Esophagus muscularis mucosa (tissue), 3 donors: ENCODE measurements around the gene CUL3.

ENCODE experiments used
- CTCF ChIP-seq, 3 experiments: fragments of 200-600 bp in 2 of 3; fragments of 450-650 bp in 1 of 3; sonication (generic) in 2 of 3; IDR thresholded peaks; one replicate each; pipeline ENCODE4 v1.5.1; 2017 to 2019; ENCODE audit warnings: antibody characterized with exemption in 3 of 3, mild to moderate bottlenecking in 2 of 3, moderate library complexity in 1 of 3
- POLR2A ChIP-seq: fragments of 450-650 bp; IDR thresholded peaks from one replicate; pipeline ENCODE4 v1.6.1; 2017; ENCODE audit warnings: antibody characterized with exemption, moderate library complexity, mild to moderate bottlenecking, low read depth
- POLR2AphosphoS5 ChIP-seq, 2 donors: sonication (generic); formaldehyde crosslinking; IDR thresholded peaks; one replicate each; pipeline ENCODE4 v1.6.1; 2017; ENCODE audit warnings: antibody characterized with exemption in 2 of 2

DNA sequence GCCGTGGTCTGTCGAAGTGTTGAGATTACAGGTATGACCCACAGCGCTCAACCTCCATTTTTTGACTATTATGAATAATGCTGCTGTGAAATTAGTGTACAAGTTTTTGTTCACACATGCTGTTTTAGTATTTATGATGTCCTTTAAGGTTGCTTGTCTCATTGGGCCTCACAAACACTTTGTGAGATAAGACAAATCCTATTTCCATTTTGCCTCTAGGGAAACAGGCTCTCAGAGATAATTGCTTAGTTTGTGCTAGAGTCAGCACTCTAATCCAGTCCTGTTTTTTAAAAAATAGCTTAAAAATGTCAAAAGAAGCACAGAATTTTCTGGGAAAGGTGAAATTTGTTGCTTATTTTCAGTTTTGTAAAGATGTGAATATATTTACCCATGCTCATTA is 43.3 kb upstream of the CUL3 start:
- TF ChIP-seq CTCF (IDR thresholded peaks at IDR 0.05) (no peak), POLR2AphosphoS5 (IDR thresholded peaks at IDR 0.05) (no peak), POLR2A (no peak)
